HepG2 (cell line): ENCODE measurements around the gene FAF2. TPM values are rescaled to one million over a fixed set of nuclear protein-coding genes. Genes with fewer than 3 reads are reported as not detected.
"Not testable (repeated sequence)": the region's sequence is repeated elsewhere in the genome, so short reads cannot be mapped to it uniquely, and the experiment has no call there.

Experiments
- ATAC-seq: fragments of 200-7000 bp; cut with Tn5 transposase; 3 replicates; pipeline ENCODE4 v1.9.1; 2020; ENCODE audit warnings: mild to moderate bottlenecking, moderate library complexity
- BruUV-seq: library from RNA; stranded (reverse); fragments of 400-500 nt; replicated peaks from 2 replicates; lab custom pipeline; 2021; lab: Mats Ljungman, UMichigan
- CTCF ChIA-PET: fragments of 300-600 bp; formaldehyde crosslinking; extraction: SDS; loops from one replicate; lab custom pipeline; 2021; ENCODE audit warnings: low total read pairs, inconsistent platforms, low intra/inter-chr PET ratio; lab: Yijun Ruan, JAX
- POLR2A ChIA-PET: fragments of 350-600 bp; sonication (Branson Sonifier 250); formaldehyde crosslinking; loops from one replicate; lab custom pipeline; 2020; ENCODE audit warnings: antibody characterized with exemption, inconsistent platforms; lab: Yijun Ruan, JAX
- DNase-seq: peaks from one replicate; pipeline ENCODE4 v3.0.0-alpha.2; 2015; ENCODE audit warnings: low spot score
- FAIRE-seq: peaks from 3 replicates; lab custom pipeline; 2011; peaks lifted over from hg19 to GRCh38; lab: Jason Lieb, UNC
- H2AFZ ChIP-seq: one replicate; pipeline ENCODE4 v1.6.1; 2011; ENCODE audit warnings: low read length, inconsistent platforms
- H3K27ac ChIP-seq: fragments of 300-600 bp; 3 replicates; pipeline ENCODE4 v1.8.0; 2011; ENCODE audit warnings: mixed run types, mild to moderate bottlenecking, mixed read lengths, low read length, inconsistent platforms; ENCODE audit not compliant: insufficient read depth; ENCODE audit errors: extremely low read length
- H3K27me3 ChIP-seq, 2 experiments: fragments of 200-600 bp in 1 of 2; 2 replicates in 1 of 2; 3 replicates in 1 of 2; pipeline versions ENCODE4 v1.6.0 to v1.8.0; 2011; ENCODE audit warnings: low read length in 2 of 2, mild to moderate bottlenecking in 2 of 2, moderate library complexity in 2 of 2, inconsistent platforms in 1 of 2; ENCODE audit not compliant: insufficient read depth in 2 of 2, control insufficient read depth in 1 of 2
- H3K36me3 ChIP-seq, 2 experiments: fragments of 200-600 bp in 1 of 2; replicated peaks in 1 of 2; 2 replicates in 1 of 2; 3 replicates in 1 of 2; pipeline versions ENCODE4 v1.5.1 to v1.8.0; 2011; ENCODE audit warnings: low read length in 2 of 2, inconsistent platforms in 1 of 2; ENCODE audit not compliant: insufficient read depth in 2 of 2, control insufficient read depth in 1 of 2
- H3K4me1 ChIP-seq: 2 replicates; pipeline ENCODE4 v1.5.1; 2012; ENCODE audit warnings: low read length, inconsistent platforms; ENCODE audit not compliant: insufficient read depth
- H3K4me2 ChIP-seq: 2 replicates; pipeline ENCODE4 v1.6.0; 2011; ENCODE audit warnings: low read depth, low read length, inconsistent platforms
- H3K4me3 ChIP-seq, 3 experiments: fragments of 200-600 bp in 1 of 3; sonication (generic), shearing (Covaris generic) in 1 of 3; replicated peaks in 1 of 3; 2 replicates each; pipeline ENCODE4 v1.5.1; 2011 to 2016; ENCODE audit warnings: low read length in 3 of 3, inconsistent platforms in 2 of 3, low read depth in 2 of 3, mild to moderate bottlenecking in 2 of 3, control low read depth in 1 of 3, mixed read lengths in 1 of 3; ENCODE audit not compliant: insufficient read depth in 1 of 3
- H3K79me2 ChIP-seq: one replicate; pipeline ENCODE4 v1.6.1; 2011; ENCODE audit warnings: low read length, inconsistent platforms; ENCODE audit not compliant: insufficient read depth
- H3K9ac ChIP-seq: 2 replicates; pipeline ENCODE4 v1.6.0; 2011; ENCODE audit warnings: mild to moderate bottlenecking, low read depth, low read length, inconsistent platforms; ENCODE audit not compliant: insufficient read depth
- H3K9me3 ChIP-seq: 2 replicates; pipeline ENCODE4 v1.5.1; 2012; ENCODE audit warnings: mild to moderate bottlenecking, low read length
- H4K20me1 ChIP-seq: 2 replicates; pipeline ENCODE4 v1.6.0; 2011; ENCODE audit warnings: inconsistent platforms, mild to moderate bottlenecking, low read length, moderate library complexity; ENCODE audit not compliant: insufficient read depth
- SMC3 ChIP-seq: IDR thresholded peaks from 2 replicates; pipeline ENCODE4 v1.6.1; 2011; ENCODE audit warnings: low read length, improper control_type of control experiment
- ZBTB33 ChIP-seq: sonication (generic); formaldehyde crosslinking; IDR thresholded peaks from 2 replicates; pipeline ENCODE4 v1.4.0; 2020; ENCODE audit warnings: missing genetic modification reagents
- ZMYM3 ChIP-seq: sonication (generic); formaldehyde crosslinking; IDR thresholded peaks from 2 replicates; pipeline ENCODE4 v1.5.1; 2020; ENCODE audit warnings: mild to moderate bottlenecking, missing genetic modification reagents
- ZNF460 ChIP-seq: sonication (generic); formaldehyde crosslinking; IDR thresholded peaks from 2 replicates; pipeline ENCODE4 v1.5.1; 2020; ENCODE audit warnings: missing genetic modification reagents, mild to moderate bottlenecking, borderline replicate concordance
- WGBS: methylation state at CpG from one replicate; pipeline ENCODE4 v1.1.6; 2017; ENCODE audit warnings: low lambda C conversion rate; 5-methylcytosine and 5-hydroxymethylcytosine counted together
- in situ Hi-C: cut with HindIII; loops from 2 replicates; pipeline ENCODE4 v1.10.0; 2017; ENCODE audit warnings: low pct_unique_long_range_greater_than_20kb; ENCODE audit not compliant: extremely low pct_ligation_motif_present
- intact Hi-C: fragments of 100-400 bp; cut with micrococcal nuclease; formaldehyde crosslinking; loops from one replicate; pipeline ENCODE4 v1.10.0; 2022; ENCODE audit not compliant: unreplicated experiment
- polyA plus RNA-seq, 8 experiments: library from polyadenylated mRNA; depleted of rRNA in 3 of 8; stranded (reverse) in 7 of 8; unstranded in 1 of 8; fragments of >200 nt; fragmentation: Illumina TruSeq in 4 of 8; extraction: Trizol in 4 of 8; gene quantifications; 2 replicates each; pipeline versions ENCODE4 v1.2.1 to v1.2.3, GENCODE V29; 2011 to 2016; ENCODE audit warnings: low read depth in 4 of 8, missing spikeins in 1 of 8, mixed read lengths in 1 of 8; ENCODE audit not compliant: insufficient read depth in 1 of 8
- total RNA-seq, 5 experiments: library from RNA; depleted of rRNA; stranded (reverse); fragments of >200 nt; fragmentation: Illumina TruSeq; extraction: Trizol; gene quantifications; 2 replicates each; pipeline ENCODE4 v1.2.3, GENCODE V29; 2016; ENCODE audit warnings: low read depth in 1 of 5

FAF2 gene
- total and polyA plus RNA-seq, 2 of the 13 experiments (the other 11 are each of a cell fraction or from before 2014, with no cell fraction given), result 27.8 to 34.3 TPM

- TF ChIP-seq SMC3, result no peak
Measured at GRCh38 chr5:176550275-176550831, 102.2 kb downstream of the FAF2 start (continued).

- H3K27ac ChIP-seq, intact Hi-C loops, ATAC-seq, CTCF ChIA-PET, H3K36me3 ChIP-seq, DNase-seq, H3K9ac ChIP-seq, FAIRE-seq, in situ Hi-C loops, H4K20me1 ChIP-seq, BruUV-seq, H3K9me3 ChIP-seq, H2AFZ ChIP-seq, H3K27me3 ChIP-seq: not testable (repeated sequence)
- Histone ChIP-seq H3K4me3 (peak overlapping the region; percentile 66 to 86 (median 72); a peak in 5 of 6 replicates), H3K79me2 (peaks cover 16% of the 10 kb centered on the region), H3K4me2 (peak overlapping the region; percentile 98), H3K4me1 (peaks cover 50% of the 10 kb centered on the region)
- TF ChIP-seq ZMYM3 (CRISPR knock-in tag) (peak; percentile 58; the same call in 1 of the 2 replicates), ZBTB33 (CRISPR knock-in tag) (peak; percentile 58), ZNF460 (CRISPR knock-in tag) (peak; percentile 92)
- WGBS, result 77% methylated on average over 11 of the region's 11 CpGs
- POLR2A ChIA-PET, result interaction anchor here (9.7 kb wide), 1 partner anchor 14 kb away, joined by 212 read pairs; the partner anchor contains the start of gene RNF44
Measured at GRCh38 chr5:176550937-176551336, 102.8 kb downstream of the FAF2 start.
